ENCODE measurements around the gene AHCY. TPM values are rescaled to one million over a fixed set of nuclear protein-coding genes. Genes with fewer than 3 reads are reported as not detected.
"Not testable (repeated sequence)": the region's sequence is repeated elsewhere in the genome, so short reads cannot be mapped to it uniquely, and the experiment has no call there.

AHCY gene
- total and polyA plus RNA-seq, 8 donors: 41.2 to 122 (median 62.7) TPM

- ATAC-seq: no peak
- TF ChIP-seq CTCF (IDR thresholded peaks at IDR 0.05): no peak
- peaks cover 0 to 20% (median 4%) of the 10 kb centered on the region in 3 donors for H3K36me3 ChIP-seq
- no peaks in the 10 kb centered on the region for H3K9me3 ChIP-seq
- H3K27ac ChIP-seq: no peak overlapping the region
- no peak for DNase-seq
- no peak for FAIRE-seq
- no peak overlapping the region for H3K4me3 ChIP-seq
- intact Hi-C loops (cut with DNase I): no loop called here
- 94% methylated on average over 7 of the region's 7 CpGs for WGBS, 2 donors
- peaks cover 0 to 11% (median 7%) of the 10 kb centered on the region in 3 donors for H3K4me1 ChIP-seq
- H3K27me3 ChIP-seq: no peaks in the 10 kb centered on the region
These were observed 8.6 kb downstream of the AHCY start for GRCh38 chr20:34294563-34294962.

- H3K4me1 ChIP-seq: peaks cover 0 to 11% (median 7%) of the 10 kb centered on the region in 3 donors
- peaks cover 0 to 20% (median 4%) of the 10 kb centered on the region in 3 donors for H3K36me3 ChIP-seq
- intact Hi-C loops (cut with DNase I): no loop called here
- TF ChIP-seq CTCF (IDR thresholded peaks at IDR 0.05): no peak
- H3K4me3 ChIP-seq: no peak overlapping the region
- DNase-seq (no peak), FAIRE-seq (no peak), ATAC-seq (no peak)
- 76 to 80% methylated on average over 7 of the region's 7 CpGs for WGBS, 2 donors
- no peak overlapping the region for H3K27ac ChIP-seq
- no peaks in the 10 kb centered on the region for H3K27me3 ChIP-seq
- no peaks in the 10 kb centered on the region for H3K9me3 ChIP-seq
These were observed 9.6 kb downstream of the AHCY start for GRCh38 chr20:34293589-34293988.

GRCh38 chr20:34293119-34293518 lies 10.0 kb downstream of the AHCY start:
- intact Hi-C loops (cut with DNase I): no loop called here
- Histone ChIP-seq H3K4me1 (peaks cover 0 to 11% (median 7%) of the 10 kb centered on the region in 3 donors), H3K9me3 (no peaks in the 10 kb centered on the region), H3K27ac (no peak overlapping the region), H3K4me3 (no peak overlapping the region), H3K36me3 (peaks cover 0 to 20% (median 4%) of the 10 kb centered on the region in 3 donors), H3K27me3 (no peaks in the 10 kb centered on the region)
- peak; percentile 72 to 92 (median 84) for ATAC-seq
- DNase-seq: peak in 5 of 6 donors; percentile 63 to 72 (median 69)
- WGBS, 2 donors: 39 to 47% methylated on average over 5 of the region's 5 CpGs
- no peak for TF ChIP-seq CTCF (IDR thresholded peaks at IDR 0.05)
- FAIRE-seq: no peak

DNA sequence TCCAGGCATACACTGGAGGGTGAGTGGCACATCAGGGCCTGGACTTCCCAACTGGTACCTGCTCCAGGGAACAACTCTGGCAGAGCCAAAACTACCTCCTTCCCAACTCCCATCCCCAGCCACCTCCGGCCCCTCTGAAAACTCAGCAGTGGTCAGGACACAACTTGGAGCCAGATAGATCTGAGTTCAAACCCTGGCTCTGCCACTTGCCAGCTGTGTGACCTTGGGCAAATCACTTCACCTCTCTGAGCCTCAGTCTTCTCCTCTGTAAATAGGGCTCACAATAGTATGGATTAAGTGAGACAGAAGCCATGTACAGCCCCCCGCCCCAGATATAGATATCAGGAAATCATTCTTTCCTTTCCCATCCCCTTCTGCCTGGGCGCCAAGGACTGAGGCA lies 10.7 kb downstream of the AHCY start:
- Histone ChIP-seq H3K9me3 (no peaks in the 10 kb centered on the region), H3K27me3 (no peaks in the 10 kb centered on the region), H3K4me1 (peaks cover 0 to 11% (median 7%) of the 10 kb centered on the region in 3 donors), H3K36me3 (peaks cover 0 to 20% (median 4%) of the 10 kb centered on the region in 3 donors), H3K4me3 (no peak overlapping the region), H3K27ac (no peak overlapping the region)
- ATAC-seq: no peak
- FAIRE-seq: no peak
- 99 to 100% methylated on average over 3 of the region's 3 CpGs for WGBS, 2 donors
- DNase-seq: no peak
- TF ChIP-seq CTCF (IDR thresholded peaks at IDR 0.05): no peak
- intact Hi-C loops (cut with DNase I): no loop called here

GRCh38 chr20:34290471-34290870 lies 12.7 kb downstream of the AHCY start:
- H3K4me1 ChIP-seq: peaks cover 0 to 11% (median 7%) of the 10 kb centered on the region in 3 donors
- ATAC-seq (no peak), FAIRE-seq (no peak), DNase-seq (no peak)
- no peaks in the 10 kb centered on the region for H3K27me3 ChIP-seq
- H3K36me3 ChIP-seq: peaks cover 0 to 20% (median 4%) of the 10 kb centered on the region in 3 donors
- H3K27ac ChIP-seq: no peak overlapping the region
- no peak overlapping the region for H3K4me3 ChIP-seq
- intact Hi-C loops (cut with DNase I): no loop called here
- whole genome bisulfite sequencing, 2 donors: 97% methylated on average over 11 of the region's 11 CpGs
- no peaks in the 10 kb centered on the region for H3K9me3 ChIP-seq
- TF ChIP-seq CTCF (IDR thresholded peaks at IDR 0.05): no peak

DNA sequence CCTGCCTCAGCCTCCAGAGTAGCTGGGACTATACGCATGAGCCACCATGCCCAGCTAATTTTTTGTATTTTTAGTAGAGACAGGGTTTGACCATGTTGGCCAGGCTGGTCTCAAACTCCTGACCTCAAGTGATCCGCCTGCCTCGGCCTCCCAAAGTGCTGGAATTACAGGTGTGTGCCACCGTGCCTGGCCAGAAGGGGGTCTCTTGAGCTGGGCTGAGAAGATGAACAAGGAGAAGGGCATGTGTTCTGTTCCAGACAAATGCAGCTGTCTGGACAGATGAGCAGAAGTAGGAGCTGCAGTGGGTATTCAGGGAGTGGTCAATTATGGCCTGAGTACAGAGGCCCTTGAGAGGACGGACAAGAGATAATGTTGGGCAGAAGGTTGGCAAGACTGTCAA lies 15.7 kb downstream of the AHCY start:
- peaks cover 0 to 21% (median 20%) of the 10 kb centered on the region in 3 donors for H3K36me3 ChIP-seq
- intact Hi-C loops (cut with DNase I); FAIRE-seq; H3K4me1 ChIP-seq; H3K27ac ChIP-seq; H3K4me3 ChIP-seq; DNase-seq; ATAC-seq; H3K27me3 ChIP-seq; H3K9me3 ChIP-seq: not testable (repeated sequence)
- 94 to 95% methylated on average over 5 of the region's 5 CpGs for WGBS, 2 donors
